ENCODE results near the gene ADISSP.
A peak's percentile ranks its signal among the peaks of the same experiment; 100 is the strongest.

The ADISSP gene

GRCh38 chr20:3749087-3749688, 18.4 kb downstream of the ADISSP start:
- Histone ChIP-seq H3K9ac (ENCODE audit: low read depth, low read length) (no peak overlapping the region), H3K4me3 (ENCODE audit: low read depth, low read length) (peak overlapping the region; percentile 39), H3K27me3 (ENCODE audit: control insufficient read depth, insufficient read depth, low read length) (peaks cover 54% of the 10 kb centered on the region), H3K36me3 (ENCODE audit: control insufficient read depth, insufficient read depth, low read length) (peaks cover 1% of the 10 kb centered on the region), H3K9me3 (ENCODE audit: control insufficient read depth, insufficient read depth, low read length) (no peaks in the 10 kb centered on the region), H3K4me1 (ENCODE audit: control insufficient read depth, insufficient read depth, low read length) (peaks cover 5% of the 10 kb centered on the region)

GRCh38 chr20:3748073-3748472, 19.5 kb downstream of the ADISSP start:
- H3K4me1 ChIP-seq (ENCODE audit: control insufficient read depth, insufficient read depth, low read length) = peaks cover 2% of the 10 kb centered on the region
- no peaks in the 10 kb centered on the region for H3K9me3 ChIP-seq (ENCODE audit: control insufficient read depth, insufficient read depth, low read length)
- H3K4me3 ChIP-seq (ENCODE audit: low read depth, low read length) = no peak overlapping the region
- no peaks in the 10 kb centered on the region for H3K36me3 ChIP-seq (ENCODE audit: control insufficient read depth, insufficient read depth, low read length)
- peaks cover 58% of the 10 kb centered on the region for H3K27me3 ChIP-seq (ENCODE audit: control insufficient read depth, insufficient read depth, low read length)
- no peak overlapping the region for H3K9ac ChIP-seq (ENCODE audit: low read depth, low read length)

- no peaks in the 10 kb centered on the region for H3K36me3 ChIP-seq (ENCODE audit: control insufficient read depth, insufficient read depth, low read length)
- H3K27me3 ChIP-seq (ENCODE audit: control insufficient read depth, insufficient read depth, low read length) = peaks cover 58% of the 10 kb centered on the region
Measured at GRCh38 chr20:3747471-3747870, 20.1 kb downstream of the ADISSP start.

GRCh38 chr20:3745686-3746173, 21.8 kb downstream of the ADISSP start:
- H3K4me3 ChIP-seq (ENCODE audit: low read depth, low read length) = peak overlapping the region; percentile 52

More at GRCh38 chr20:3747471-3747870, 20.1 kb downstream of the ADISSP start:
- no peak overlapping the region for H3K9ac ChIP-seq (ENCODE audit: low read depth, low read length)
- no peak overlapping the region for H3K4me3 ChIP-seq (ENCODE audit: low read depth, low read length)
- no peaks in the 10 kb centered on the region for H3K9me3 ChIP-seq (ENCODE audit: control insufficient read depth, insufficient read depth, low read length)
- peaks cover 1% of the 10 kb centered on the region for H3K4me1 ChIP-seq (ENCODE audit: control insufficient read depth, insufficient read depth, low read length)

GRCh38 chr20:3744806-3745685, 22.5 kb downstream of the ADISSP start:
- Histone ChIP-seq H3K36me3 (ENCODE audit: control insufficient read depth, insufficient read depth, low read length) (no peaks in the 10 kb centered on the region), H3K9me3 (ENCODE audit: control insufficient read depth, insufficient read depth, low read length) (no peaks in the 10 kb centered on the region), H3K9ac (ENCODE audit: low read depth, low read length) (peak overlapping the region; percentile 74), H3K4me1 (ENCODE audit: control insufficient read depth, insufficient read depth, low read length) (no peaks in the 10 kb centered on the region), H3K27me3 (ENCODE audit: control insufficient read depth, insufficient read depth, low read length) (peaks cover 44% of the 10 kb centered on the region), H3K4me3 (ENCODE audit: low read depth, low read length) (peak overlapping the region; percentile 75)

More at GRCh38 chr20:3745686-3746173, 21.8 kb downstream of the ADISSP start:
- peak overlapping the region; percentile 74 for H3K9ac ChIP-seq (ENCODE audit: low read depth, low read length)
- H3K4me1 ChIP-seq (ENCODE audit: control insufficient read depth, insufficient read depth, low read length) = no peaks in the 10 kb centered on the region
- no peaks in the 10 kb centered on the region for H3K9me3 ChIP-seq (ENCODE audit: control insufficient read depth, insufficient read depth, low read length)
- H3K27me3 ChIP-seq (ENCODE audit: control insufficient read depth, insufficient read depth, low read length) = peaks cover 51% of the 10 kb centered on the region
- no peaks in the 10 kb centered on the region for H3K36me3 ChIP-seq (ENCODE audit: control insufficient read depth, insufficient read depth, low read length)

GRCh38 chr20:3744037-3744436, 23.5 kb downstream of the ADISSP start:
- H3K4me3 ChIP-seq (ENCODE audit: low read depth, low read length) = no peak overlapping the region
- H3K4me1 ChIP-seq (ENCODE audit: control insufficient read depth, insufficient read depth, low read length) = no peaks in the 10 kb centered on the region
- H3K36me3 ChIP-seq (ENCODE audit: control insufficient read depth, insufficient read depth, low read length) = no peaks in the 10 kb centered on the region
- H3K27me3 ChIP-seq (ENCODE audit: control insufficient read depth, insufficient read depth, low read length) = peaks cover 39% of the 10 kb centered on the region
- H3K9ac ChIP-seq (ENCODE audit: low read depth, low read length) = no peak overlapping the region
- H3K9me3 ChIP-seq (ENCODE audit: control insufficient read depth, insufficient read depth, low read length) = no peaks in the 10 kb centered on the region

- Histone ChIP-seq H3K4me3 (ENCODE audit: low read depth, low read length) (no peak overlapping the region), H3K36me3 (ENCODE audit: control insufficient read depth, insufficient read depth, low read length) (no peaks in the 10 kb centered on the region), H3K9me3 (ENCODE audit: control insufficient read depth, insufficient read depth, low read length) (no peaks in the 10 kb centered on the region), H3K9ac (ENCODE audit: low read depth, low read length) (no peak overlapping the region), H3K27me3 (ENCODE audit: control insufficient read depth, insufficient read depth, low read length) (peaks cover 32% of the 10 kb centered on the region), H3K4me1 (ENCODE audit: control insufficient read depth, insufficient read depth, low read length) (no peaks in the 10 kb centered on the region)
Measured at GRCh38 chr20:3743251-3743650, 24.3 kb downstream of the ADISSP start.

GRCh38 chr20:3741836-3742458, 25.6 kb downstream of the ADISSP start:
- no peaks in the 10 kb centered on the region for H3K36me3 ChIP-seq (ENCODE audit: control insufficient read depth, insufficient read depth, low read length)
- H3K27me3 ChIP-seq (ENCODE audit: control insufficient read depth, insufficient read depth, low read length) = peaks cover 20% of the 10 kb centered on the region
- H3K4me1 ChIP-seq (ENCODE audit: control insufficient read depth, insufficient read depth, low read length) = no peaks in the 10 kb centered on the region
- H3K9ac ChIP-seq (ENCODE audit: low read depth, low read length) = no peak overlapping the region
- no peaks in the 10 kb centered on the region for H3K9me3 ChIP-seq (ENCODE audit: control insufficient read depth, insufficient read depth, low read length)
- H3K4me3 ChIP-seq (ENCODE audit: low read depth, low read length) = no peak overlapping the region

GRCh38 chr20:3740615-3741301, 26.8 kb downstream of the ADISSP start:
- no peaks in the 10 kb centered on the region for H3K4me1 ChIP-seq (ENCODE audit: control insufficient read depth, insufficient read depth, low read length)
- H3K9ac ChIP-seq (ENCODE audit: low read depth, low read length) = no peak overlapping the region
- H3K36me3 ChIP-seq (ENCODE audit: control insufficient read depth, insufficient read depth, low read length) = no peaks in the 10 kb centered on the region
- H3K27me3 ChIP-seq (ENCODE audit: control insufficient read depth, insufficient read depth, low read length) = peaks cover 12% of the 10 kb centered on the region
- no peak overlapping the region for H3K4me3 ChIP-seq (ENCODE audit: low read depth, low read length)
- no peaks in the 10 kb centered on the region for H3K9me3 ChIP-seq (ENCODE audit: control insufficient read depth, insufficient read depth, low read length)

- Histone ChIP-seq H3K4me1 (ENCODE audit: control insufficient read depth, insufficient read depth, low read length) (no peaks in the 10 kb centered on the region), H3K9ac (ENCODE audit: low read depth, low read length) (no peak overlapping the region), H3K4me3 (ENCODE audit: low read depth, low read length) (no peak overlapping the region), H3K9me3 (ENCODE audit: control insufficient read depth, insufficient read depth, low read length) (no peaks in the 10 kb centered on the region), H3K36me3 (ENCODE audit: control insufficient read depth, insufficient read depth, low read length) (no peaks in the 10 kb centered on the region), H3K27me3 (ENCODE audit: control insufficient read depth, insufficient read depth, low read length) (peaks cover 10% of the 10 kb centered on the region)
Measured at GRCh38 chr20:3739926-3740451, 27.6 kb downstream of the ADISSP start.

Measured in iPS-15b (cell line).